ENCODE measurements around the gene UBAC1.

- no peak for TF ChIP-seq EZH2 (IDR thresholded peaks at IDR 0.05; ENCODE audit: borderline replicate concordance, insufficient read depth, low read length, poor library complexity, severe bottlenecking)
- no peak for TF ChIP-seq CTCF (IDR thresholded peaks at IDR 0.05; ENCODE audit: poor library complexity, severe bottlenecking)
- TF ChIP-seq TAF1 (IDR thresholded peaks at IDR 0.05; ENCODE audit: low read depth) = no peak
- no peak for TF ChIP-seq MXI1 (conservative IDR thresholded peaks at IDR 0.05; ENCODE audit: poor library complexity, severe bottlenecking)
- TF ChIP-seq REST (IDR thresholded peaks at IDR 0.05; ENCODE audit: borderline replicate concordance) = no peak
- no peak for TF ChIP-seq EP300 (conservative IDR thresholded peaks at IDR 0.05; ENCODE audit: poor library complexity, severe bottlenecking)
- TF ChIP-seq RAD21 (conservative IDR thresholded peaks at IDR 0.05) = no peak
- no peak for TF ChIP-seq SMC3 (conservative IDR thresholded peaks at IDR 0.05; ENCODE audit: poor library complexity)
- no peak for TF ChIP-seq POLR2AphosphoS5 (IDR thresholded peaks at IDR 0.05)
These were observed 34.6 kb downstream of the UBAC1 start for GRCh38 chr9:135926402-135927194.
